ENCODE results near the gene FADS2. TPM values are rescaled to one million over a fixed set of nuclear protein-coding genes. Genes with fewer than 3 reads are reported as not detected.

The FADS2 gene
- total RNA-seq (256 and 317 TPM in 2 replicates), polyA plus RNA-seq (277 and 356 TPM in 2 replicates)

GRCh38 chr11:61827571-61828378 is at the start of gene FADS2:
Gene FADS2 (plus strand): TSS chr11:61828300. CDS start chr11:61828391, 91 bp downstream.
- H3K4me2 ChIP-seq: peak within 1 kb of the TSS; percentile 93
- peaks cover 26% of the 10 kb centered on the region for H4K20me1 ChIP-seq (ENCODE audit: insufficient read depth, poor library complexity, severe bottlenecking)
- TF ChIP-seq CTCF (IDR thresholded peaks at IDR 0.05; ENCODE audit: poor library complexity): peak; percentile 12
- TF ChIP-seq EZH2phosphoT487 (IDR thresholded peaks at IDR 0.05; ENCODE audit: low read depth, severe bottlenecking, unreplicated experiment): no peak
- TF ChIP-seq EZH2 (IDR thresholded peaks at IDR 0.05; ENCODE audit: borderline replicate concordance): no peak
- H3K4me3 ChIP-seq: peak within 1 kb of the TSS; percentile 95
- peaks cover 45% of the 10 kb centered on the region for H3K79me2 ChIP-seq
- 0% methylated on average over 33 of the region's 83 CpGs for WGBS (ENCODE audit: low lambda C conversion rate, missing lambda C conversion rate)
- no peaks in the 10 kb centered on the region for H3K9me2 ChIP-seq (replicated peaks; ENCODE audit: insufficient read depth)
- H3K4me1 ChIP-seq (ENCODE audit: insufficient read depth): peaks cover 26% of the 10 kb centered on the region
- DNase-seq (ENCODE audit: low spot score): peak; percentile 96
- peak within 1 kb of the TSS; percentile 60 for H2AFZ ChIP-seq
- H3K27ac ChIP-seq: peak within 1 kb of the TSS; percentile 98
- H3K9me3 ChIP-seq (ENCODE audit: low read depth): no peaks in the 10 kb centered on the region
- H3K36me3 ChIP-seq (replicated peaks; ENCODE audit: insufficient read depth, low read depth): no peaks in the 10 kb centered on the region
- H3K27me3 ChIP-seq: no peaks in the 10 kb centered on the region

- H3K4me3 ChIP-seq: no peak overlapping the region
- no peaks in the 10 kb centered on the region for H3K27me3 ChIP-seq
- H2AFZ ChIP-seq: no peak overlapping the region
- no peaks in the 10 kb centered on the region for H3K9me3 ChIP-seq (ENCODE audit: low read depth)
- no peak for DNase-seq (ENCODE audit: low spot score)
- peaks cover 4% of the 10 kb centered on the region for H3K4me1 ChIP-seq (ENCODE audit: insufficient read depth)
- 93% methylated on average over 10 of the region's 11 CpGs for WGBS (ENCODE audit: low lambda C conversion rate, missing lambda C conversion rate)
- no peaks in the 10 kb centered on the region for H3K36me3 ChIP-seq (replicated peaks; ENCODE audit: insufficient read depth, low read depth)
- H3K79me2 ChIP-seq: no peaks in the 10 kb centered on the region
- no peak for TF ChIP-seq EZH2 (IDR thresholded peaks at IDR 0.05; ENCODE audit: borderline replicate concordance)
- TF ChIP-seq EZH2phosphoT487 (IDR thresholded peaks at IDR 0.05; ENCODE audit: low read depth, severe bottlenecking, unreplicated experiment): no peak
- TF ChIP-seq CTCF (IDR thresholded peaks at IDR 0.05; ENCODE audit: poor library complexity): no peak
- H3K27ac ChIP-seq: no peak overlapping the region
- no peaks in the 10 kb centered on the region for H4K20me1 ChIP-seq (ENCODE audit: insufficient read depth, poor library complexity, severe bottlenecking)
- no peak overlapping the region for H3K4me2 ChIP-seq
- no peaks in the 10 kb centered on the region for H3K9me2 ChIP-seq (replicated peaks; ENCODE audit: insufficient read depth)
Observed at GRCh38 chr11:61778357-61778886, 49.7 kb upstream of the FADS2 start.

GRCh38 chr11:61778920-61779650 is 49.0 kb upstream of the FADS2 start:
- H3K9me3 ChIP-seq (ENCODE audit: low read depth): no peaks in the 10 kb centered on the region
- H4K20me1 ChIP-seq (ENCODE audit: insufficient read depth, poor library complexity, severe bottlenecking): no peaks in the 10 kb centered on the region
- H3K27me3 ChIP-seq: no peaks in the 10 kb centered on the region
- TF ChIP-seq EZH2 (IDR thresholded peaks at IDR 0.05; ENCODE audit: borderline replicate concordance) (no peak), CTCF (IDR thresholded peaks at IDR 0.05; ENCODE audit: poor library complexity) (no peak), EZH2phosphoT487 (IDR thresholded peaks at IDR 0.05; ENCODE audit: low read depth, severe bottlenecking, unreplicated experiment) (no peak)
- H3K9me2 ChIP-seq (replicated peaks; ENCODE audit: insufficient read depth): no peaks in the 10 kb centered on the region
- no peak overlapping the region for H3K27ac ChIP-seq
- H3K79me2 ChIP-seq: no peaks in the 10 kb centered on the region
- no peak overlapping the region for H3K4me3 ChIP-seq
- no peaks in the 10 kb centered on the region for H3K4me1 ChIP-seq (ENCODE audit: insufficient read depth)
- no peak for DNase-seq (ENCODE audit: low spot score)
- 92% methylated on average over 23 of the region's 24 CpGs for WGBS (ENCODE audit: low lambda C conversion rate, missing lambda C conversion rate)
- no peaks in the 10 kb centered on the region for H3K36me3 ChIP-seq (replicated peaks; ENCODE audit: insufficient read depth, low read depth)
- no peak overlapping the region for H2AFZ ChIP-seq
- H3K4me2 ChIP-seq: no peak overlapping the region
